CD4-positive, alpha-beta memory T cell (primary cell): ENCODE measurements around the gene CFAP97D1. TPM values are rescaled to one million over a fixed set of nuclear protein-coding genes. Genes with fewer than 3 reads are reported as not detected.

Experiments
- CTCF ChIA-PET: fragments of 350-600 bp; sonication (Branson Sonifier 250); formaldehyde crosslinking; loops from one replicate; lab custom pipeline; 2021; ENCODE audit warnings: inconsistent platforms; ENCODE audit not compliant: partially characterized antibody; lab: Charles Lee
- POLR2A ChIA-PET: fragments of 350-600 bp; sonication (Branson Sonifier 250); formaldehyde crosslinking; loops from one replicate; lab custom pipeline; 2021; ENCODE audit not compliant: partially characterized antibody; lab: Charles Lee
- DNase-seq, 5 donors: peaks; one replicate each; pipeline versions ENCODE4 v3.0.0 to v3.0.0-alpha.2; 2020 to 2022; ENCODE audit warnings: mixed read lengths in 1 of 5
- H3K27ac ChIP-seq: one replicate; pipeline ENCODE4 v1.7.0; 2013; ENCODE audit warnings: low read depth, low read length
- H3K27me3 ChIP-seq: 2 replicates; pipeline ENCODE4 v1.7.0; 2013; ENCODE audit warnings: mild to moderate bottlenecking, low read length, moderate library complexity; ENCODE audit not compliant: insufficient read depth
- H3K36me3 ChIP-seq: 2 replicates; pipeline ENCODE4 v1.7.0; 2013; ENCODE audit warnings: mild to moderate bottlenecking, low read length, moderate library complexity; ENCODE audit not compliant: insufficient read depth
- H3K4me1 ChIP-seq: 2 replicates; pipeline ENCODE4 v1.7.0; 2013; ENCODE audit warnings: mild to moderate bottlenecking, low read length, moderate library complexity; ENCODE audit not compliant: insufficient read depth
- H3K4me3 ChIP-seq, 2 donors: one replicate each; pipeline ENCODE4 v1.7.0; 2013; ENCODE audit warnings: low read length in 2 of 2, mild to moderate bottlenecking in 1 of 2
- H3K9me3 ChIP-seq, 2 donors: one replicate each; pipeline ENCODE4 v1.7.0; 2013; ENCODE audit warnings: low read length in 2 of 2, control low read depth in 1 of 2; ENCODE audit not compliant: control insufficient read depth in 1 of 2
- H3K27ac Mint-ChIP-seq, 7 donors: one replicate each; pipeline ENCODE4 v1.8.0; 2020 to 2021; ENCODE audit warnings: mixed read lengths in 7 of 7, mild to moderate bottlenecking in 6 of 7, inconsistent platforms in 3 of 7, moderate library complexity in 3 of 7
- H3K27me3 Mint-ChIP-seq, 2 donors: one replicate each; pipeline ENCODE4 v1.8.0; 2020 to 2021; ENCODE audit warnings: mixed read lengths in 2 of 2
- H3K36me3 Mint-ChIP-seq, 2 donors: one replicate each; pipeline ENCODE4 v1.8.0; 2020 to 2021; ENCODE audit warnings: mixed read lengths in 2 of 2, inconsistent platforms in 1 of 2, mild to moderate bottlenecking in 1 of 2
- H3K4me1 Mint-ChIP-seq, 4 donors: one replicate each; pipeline ENCODE4 v1.8.0; 2020 to 2021; ENCODE audit warnings: mixed read lengths in 4 of 4, mild to moderate bottlenecking in 1 of 4
- H3K4me3 Mint-ChIP-seq, 8 donors: one replicate each; pipeline ENCODE4 v1.8.0; 2020 to 2021; ENCODE audit warnings: mixed read lengths in 8 of 8, mild to moderate bottlenecking in 7 of 8, moderate library complexity in 6 of 8, inconsistent platforms in 3 of 8
- H3K9me3 Mint-ChIP-seq, 8 donors: one replicate each; pipeline ENCODE4 v1.8.0; 2020 to 2021; ENCODE audit warnings: mixed read lengths in 8 of 8, mild to moderate bottlenecking in 5 of 8, inconsistent platforms in 3 of 8, moderate library complexity in 1 of 8
- intact Hi-C: fragments of 100-400 bp; cut with micrococcal nuclease; formaldehyde crosslinking; loops from one replicate; pipeline ENCODE4 v1.15.1; 2023
- polyA plus RNA-seq, 2 donors: library from polyadenylated mRNA; unstranded; fragments of 300-500 nt; fragmentation: Illumina TruSeq; gene quantifications; one replicate each; pipeline ENCODE4 v1.2.3, GENCODE V29; 2021
- total RNA-seq, 2 experiments: library from RNA; stranded (reverse); gene quantifications; one replicate each; pipeline ENCODE4 v1.2.3, GENCODE V29; 2021

CFAP97D1 gene
- total and polyA plus RNA-seq, 4 experiments from 2014 or later = not detected

DNA sequence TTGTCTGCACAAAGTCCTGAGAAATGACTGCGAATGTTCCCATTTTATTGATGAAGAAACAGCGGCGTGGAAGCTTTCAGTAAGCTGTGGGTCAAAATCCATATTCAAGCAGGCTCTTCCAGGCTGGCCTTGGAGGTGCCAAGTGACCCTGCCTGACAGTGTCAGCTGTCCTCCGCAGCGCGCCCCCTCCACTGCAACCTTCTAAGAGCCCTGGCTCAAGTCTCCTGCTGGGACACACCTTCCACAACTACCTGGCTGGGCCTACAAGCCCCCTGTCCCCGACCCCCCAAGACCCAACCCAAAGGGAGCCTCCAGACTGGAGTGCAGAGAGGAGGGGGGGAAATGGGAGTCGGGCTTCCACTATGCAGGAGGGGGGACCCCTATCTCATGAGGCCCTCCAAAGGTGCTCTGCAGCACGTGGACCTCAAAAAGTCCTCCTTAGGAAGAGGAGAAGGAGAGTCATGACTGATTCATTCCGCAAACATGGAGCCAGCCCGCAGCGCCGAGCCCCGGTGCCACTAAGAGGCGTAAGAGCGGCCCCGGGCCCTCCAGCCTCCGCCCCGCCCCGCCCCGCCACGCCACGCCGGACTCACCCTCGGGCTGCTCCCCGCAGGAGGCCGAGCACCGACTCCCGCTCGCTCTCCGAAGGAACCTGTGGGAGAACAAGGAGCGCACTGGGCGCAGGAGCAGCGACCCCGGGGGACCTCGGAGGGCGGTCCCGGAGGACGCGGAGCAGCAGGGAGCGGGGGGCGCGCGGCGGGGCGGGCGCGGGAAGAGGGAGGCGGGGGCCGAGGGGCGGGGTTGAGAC lies 52.1 kb downstream of the CFAP97D1 start:
- intact Hi-C loops = no loop called here
- Histone ChIP-seq H3K36me3 (no peaks in the 10 kb centered on the region), H3K9me3 (no peaks in the 10 kb centered on the region), H3K4me3 (peak overlapping the region in 1 of 2 donors; percentile 41), H3K27me3 (peaks cover 13% of the 10 kb centered on the region), H3K27ac (no peak overlapping the region), H3K4me1 (peaks cover 13% of the 10 kb centered on the region)
- POLR2A ChIA-PET = no interaction called here
- H3K27me3 Mint-ChIP-seq = peaks cover 11 to 22% of the 10 kb centered on the region in 2 donors
- peak overlapping the region in 1 of 7 donors; percentile 51 for H3K27ac Mint-ChIP-seq
- H3K4me1 Mint-ChIP-seq = peaks cover 5 to 27% (median 17%) of the 10 kb centered on the region in 4 donors
- CTCF ChIA-PET = interaction anchor here (1.1 kb wide), 1 partner anchor 14 kb away, joined by 4 read pairs; the partner anchor contains the start of gene CD300LG
- H3K36me3 Mint-ChIP-seq = no peaks in the 10 kb centered on the region
- no peaks in the 10 kb centered on the region for H3K9me3 Mint-ChIP-seq
- peak overlapping the region; percentile 69 to 83 (median 80) for H3K4me3 Mint-ChIP-seq
- no peak for DNase-seq

DNA sequence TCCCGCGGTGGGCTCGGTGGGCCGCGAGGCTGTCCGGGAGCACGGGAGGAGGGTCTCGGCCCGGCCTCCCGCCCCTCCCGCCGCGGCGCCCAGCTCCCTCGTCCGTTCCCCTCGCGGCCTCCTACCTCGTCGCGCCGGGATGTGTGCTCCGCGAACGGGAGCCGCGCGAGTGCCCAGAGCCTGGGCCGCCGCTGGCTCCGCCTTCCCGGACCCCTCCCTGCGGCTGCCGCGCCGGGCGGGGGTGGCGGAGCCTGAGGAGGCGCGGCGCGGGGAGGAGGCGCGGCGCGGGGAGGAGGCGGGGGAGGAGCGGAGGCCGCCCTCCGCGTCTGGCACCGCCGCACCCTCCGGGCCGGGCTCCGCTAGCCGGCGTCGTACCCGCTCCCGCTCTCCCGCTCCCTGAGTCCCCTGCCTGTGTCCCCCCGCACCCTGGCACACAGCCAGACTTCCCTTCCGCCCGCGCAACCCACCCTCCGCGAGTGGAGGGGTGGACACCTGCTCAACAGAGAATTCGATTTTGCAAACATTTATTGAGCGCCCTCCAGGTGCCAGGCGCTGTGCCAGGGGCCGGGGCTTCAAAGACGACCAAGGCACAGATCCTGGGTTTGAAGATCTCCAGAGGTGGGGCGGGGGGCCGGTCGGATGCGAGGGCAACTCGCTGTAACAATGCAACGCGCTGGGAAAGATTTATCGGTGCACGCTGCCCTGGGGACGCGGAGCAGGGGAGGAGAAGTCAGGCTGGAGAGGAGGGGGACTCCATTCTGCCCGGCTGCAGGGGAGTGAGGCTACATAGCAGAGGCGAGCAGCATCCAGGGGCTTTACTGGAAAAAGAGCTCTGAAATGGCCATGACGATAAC lies 53.0 kb downstream of the CFAP97D1 start, which contains the start of gene MPP3:
Gene MPP3, minus strand, starts transcription at position 171 of the 854 bp plus-strand sequence. CDS start 1,240 bp downstream, outside the sequence.
- H3K4me3 Mint-ChIP-seq = peak within 1 kb of the TSS; percentile 79 to 89 (median 84)
- intact Hi-C loops = no loop called here
- no peaks in the 10 kb centered on the region for H3K9me3 Mint-ChIP-seq
- H3K27ac Mint-ChIP-seq = peak within 1 kb of the TSS in 5 of 7 donors; percentile 10 to 62 (median 53)
- CTCF ChIA-PET = no interaction called here
- Histone ChIP-seq H3K4me3 (peak within 1 kb of the TSS in 1 of 2 donors; percentile 54), H3K9me3 (no peaks in the 10 kb centered on the region), H3K36me3 (no peaks in the 10 kb centered on the region), H3K4me1 (peaks cover 13% of the 10 kb centered on the region), H3K27me3 (peaks cover 13% of the 10 kb centered on the region), H3K27ac (no peak within 1 kb of the TSS)
- POLR2A ChIA-PET = no interaction called here
- peak in 4 of 5 donors; percentile 47 to 57 (median 48) for DNase-seq
- peaks cover 13 to 26% of the 10 kb centered on the region in 2 donors for H3K27me3 Mint-ChIP-seq
- H3K4me1 Mint-ChIP-seq = peaks cover 5 to 27% (median 17%) of the 10 kb centered on the region in 4 donors
- no peaks in the 10 kb centered on the region for H3K36me3 Mint-ChIP-seq

DNA sequence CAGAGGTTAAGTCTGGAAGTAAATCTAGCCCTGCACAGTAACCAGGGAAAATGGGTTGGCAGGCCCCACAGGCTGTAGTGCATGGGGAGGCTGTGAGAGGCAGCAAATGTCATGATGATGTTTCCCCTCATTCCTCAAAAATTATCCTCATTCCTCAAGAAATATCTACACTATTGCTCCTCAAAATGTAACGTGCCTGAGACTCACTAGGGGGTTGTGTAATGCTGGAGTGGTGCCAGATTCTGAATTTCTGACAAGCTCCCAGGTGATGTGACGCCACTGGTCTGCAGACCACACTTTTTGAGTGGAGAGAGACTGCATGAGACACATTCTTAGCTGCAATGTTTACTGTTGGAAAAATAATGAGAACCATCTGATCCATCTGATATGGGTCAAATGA lies 53.9 kb downstream of the CFAP97D1 start:
- intact Hi-C loops = no loop called here

More for the DNA sequence above, 53.9 kb downstream of the CFAP97D1 start:
- H3K4me1 ChIP-seq = peaks cover 13% of the 10 kb centered on the region
- no peaks in the 10 kb centered on the region for H3K9me3 ChIP-seq
- ChIA-PET CTCF (no interaction called here), POLR2A (no interaction called here)
- H3K9me3 Mint-ChIP-seq = no peaks in the 10 kb centered on the region
- no peak for DNase-seq
- no peaks in the 10 kb centered on the region for H3K36me3 Mint-ChIP-seq
- H3K36me3 ChIP-seq = no peaks in the 10 kb centered on the region
- no peak overlapping the region for H3K27ac ChIP-seq
- no peak overlapping the region for H3K27ac Mint-ChIP-seq
- H3K4me1 Mint-ChIP-seq = peaks cover 5 to 27% (median 17%) of the 10 kb centered on the region in 4 donors
- H3K27me3 ChIP-seq = peaks cover 13% of the 10 kb centered on the region
- no peak overlapping the region for H3K4me3 ChIP-seq
- H3K4me3 Mint-ChIP-seq = peak overlapping the region; percentile 19 to 89 (median 72)
- peaks cover 14 to 26% of the 10 kb centered on the region in 2 donors for H3K27me3 Mint-ChIP-seq

Other genes with a start within 250 kb of the CFAP97D1 start
- not detected for gene ETV4, start 234.1 kb upstream of the CFAP97D1 start, total RNA-seq
- not detected for gene ETV4, start 234.1 kb upstream of the CFAP97D1 start, polyA plus RNA-seq
- 1 to 10 TPM; 1.7 to 2.1 TPM for gene MEOX1, start 118.5 kb upstream of the CFAP97D1 start, total RNA-seq
- 1 to 10 TPM; 5.1 to 8.4 TPM for gene MEOX1, start 118.5 kb upstream of the CFAP97D1 start, polyA plus RNA-seq
- not detected for gene SOST, start 21.6 kb upstream of the CFAP97D1 start, total RNA-seq
- gene SOST, start 21.6 kb upstream of the CFAP97D1 start, polyA plus RNA-seq = not detected
- gene DUSP3, start 1.5 kb upstream of the CFAP97D1 start, total RNA-seq = 10 to 100 TPM; 10.3 to 13.1 TPM
- gene DUSP3, start 1.5 kb upstream of the CFAP97D1 start, polyA plus RNA-seq = 1 to 10 TPM; 5.8 to 7.9 TPM
- under 1 TPM in 1 of 2 experiments, not detected in 1; 0.32 TPM for gene MPP3, start 52.7 kb downstream of the CFAP97D1 start, total RNA-seq
- gene MPP3, start 52.7 kb downstream of the CFAP97D1 start, polyA plus RNA-seq = under 1 TPM in 1 of 2 donors, not detected in 1; 0.30 TPM
- not detected for gene CD300LG, start 66.7 kb downstream of the CFAP97D1 start, total RNA-seq
- not detected for gene CD300LG, start 66.7 kb downstream of the CFAP97D1 start, polyA plus RNA-seq
- gene MPP2, start 127.1 kb downstream of the CFAP97D1 start, total RNA-seq = 1 to 10 TPM; 2.1 to 3.0 TPM
- 1 to 10 TPM in 1 of 2 donors, under 1 TPM in 1; 0.10 to 1.0 TPM for gene MPP2, start 127.1 kb downstream of the CFAP97D1 start, polyA plus RNA-seq
- not detected for gene PPY, start 162.0 kb downstream of the CFAP97D1 start, total RNA-seq
- gene PPY, start 162.0 kb downstream of the CFAP97D1 start, polyA plus RNA-seq = not detected
- not detected for gene PYY, start 173.5 kb downstream of the CFAP97D1 start, total RNA-seq
- not detected for gene PYY, start 173.5 kb downstream of the CFAP97D1 start, polyA plus RNA-seq
- 1 to 10 TPM; 2.7 to 3.2 TPM for gene NAGS, start 224.2 kb downstream of the CFAP97D1 start, total RNA-seq
- gene NAGS, start 224.2 kb downstream of the CFAP97D1 start, polyA plus RNA-seq = 1 to 10 TPM in 1 of 2 donors, under 1 TPM in 1; 0.45 to 1.7 TPM
- gene TMEM101, start 234.5 kb downstream of the CFAP97D1 start, total RNA-seq = 10 to 100 TPM; 27.3 to 30.0 TPM
- gene TMEM101, start 234.5 kb downstream of the CFAP97D1 start, polyA plus RNA-seq = 10 to 100 TPM; 22.7 to 33.6 TPM